Measurements from ENCODE around the gene NAALADL2.
"Not testable (repeated sequence)": the region's sequence is repeated elsewhere in the genome, so short reads cannot be mapped to it uniquely, and the experiment has no call there.

GRCh38 chr3:175822766-175823491 lies 963.8 kb downstream of the NAALADL2 start:
- TF ChIP-seq SMC3 (IDR thresholded peaks at IDR 0.05); POLR2A (IDR thresholded peaks at IDR 0.05; ENCODE audit: low read length); EP300 (IDR thresholded peaks at IDR 0.05); EHF (CRISPR knock-in tag; IDR thresholded peaks at IDR 0.05); MAX (IDR thresholded peaks at IDR 0.05); CTCF (IDR thresholded peaks at IDR 0.05); MYC (IDR thresholded peaks at IDR 0.05; ENCODE audit: borderline replicate concordance, low read length); REST (IDR thresholded peaks at IDR 0.05); HDAC2 (IDR thresholded peaks at IDR 0.05); RAD21 (conservative IDR thresholded peaks at IDR 0.05 in 1 of 2, IDR thresholded peaks at IDR 0.05 in 1 of 2); RFX5 (IDR thresholded peaks at IDR 0.05); HOXA7 (CRISPR knock-in tag; IDR thresholded peaks at IDR 0.05); CHD2 (IDR thresholded peaks at IDR 0.05; ENCODE audit: low read length, partially characterized antibody); CHD4 (IDR thresholded peaks at IDR 0.05; ENCODE audit: borderline replicate concordance): not testable (repeated sequence)

Data from A549 (cell line).